Activated CD8-positive, alpha-beta memory T cell treated with anti-CD3 and anti-CD28 coated beads for 48 hours (primary cell): ENCODE data around the gene KRTAP4-2.
"Not testable (repeated sequence)": the region's sequence is repeated elsewhere in the genome, so short reads cannot be mapped to it uniquely, and the experiment has no call there.

Source experiments
- DNase-seq, 3 experiments: peaks; one replicate each; pipeline ENCODE4 v3.0.0-alpha.2; 2020; ENCODE audit warnings: low read depth in 2 of 3, low spot score in 2 of 3

The KRTAP4-2 gene

GRCh38 chr17:41177727-41178271 is at the start of gene KRTAP4-2:
TSS of gene KRTAP4-2 (minus strand) at chr17:41178221. CDS start at chr17:41178164, 57 bp downstream.
- DNase-seq = no peak

DNA sequence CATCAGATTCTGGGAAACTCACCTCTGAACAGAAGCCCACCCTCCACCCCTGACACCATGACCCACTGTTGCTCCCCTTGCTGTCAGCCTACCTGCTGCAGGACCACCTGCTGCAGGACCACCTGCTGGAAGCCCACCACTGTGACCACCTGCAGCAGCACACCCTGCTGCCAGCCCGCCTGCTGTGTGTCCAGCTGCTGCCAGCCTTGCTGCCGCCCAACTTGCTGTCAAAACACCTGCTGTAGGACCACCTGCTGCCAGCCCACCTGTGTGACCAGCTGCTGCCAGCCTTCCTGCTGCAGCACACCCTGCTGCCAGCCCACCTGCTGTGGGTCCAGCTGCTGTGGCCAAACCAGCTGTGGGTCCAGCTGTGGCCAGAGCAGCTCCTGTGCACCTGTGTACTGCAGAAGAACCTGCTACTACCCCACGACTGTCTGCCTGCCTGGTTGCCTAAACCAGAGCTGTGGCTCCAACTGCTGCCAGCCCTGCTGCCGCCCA is 48.6 kb upstream of the KRTAP4-2 start, which contains the start of gene KRTAP9-2:
Gene KRTAP9-2 (plus strand): TSS at position 51 of the 498 bp plus-strand sequence. CDS start 7 bp downstream, at position 58.
- DNase-seq = not testable (repeated sequence)

DNA sequence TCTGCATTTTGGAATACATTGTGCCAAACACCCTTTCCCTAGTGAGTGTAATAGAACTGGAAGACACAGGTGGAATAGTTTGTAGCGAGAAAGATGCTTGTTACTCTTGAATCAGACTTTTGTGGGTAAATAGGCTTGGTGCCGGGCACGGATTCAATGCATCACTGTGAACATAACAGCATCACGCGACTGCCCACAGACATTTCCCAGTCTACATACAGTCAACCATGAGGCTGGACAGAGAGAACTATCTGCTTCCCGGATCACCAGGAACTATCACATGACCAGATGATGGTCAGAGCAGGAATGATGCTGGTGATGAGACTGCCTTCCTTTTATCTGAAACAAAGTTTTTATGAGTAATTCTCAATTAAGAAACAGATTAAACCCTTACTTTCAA is 48.0 kb upstream of the KRTAP4-2 start:
- DNase-seq = no peak

GRCh38 chr17:41223821-41224220 is 45.8 kb upstream of the KRTAP4-2 start:
- no peak for DNase-seq

- no peak for DNase-seq
Measured at GRCh38 chr17:41215681-41216080, 37.7 kb upstream of the KRTAP4-2 start.

GRCh38 chr17:41212524-41213169 is 34.6 kb upstream of the KRTAP4-2 start:
- no peak for DNase-seq

DNA sequence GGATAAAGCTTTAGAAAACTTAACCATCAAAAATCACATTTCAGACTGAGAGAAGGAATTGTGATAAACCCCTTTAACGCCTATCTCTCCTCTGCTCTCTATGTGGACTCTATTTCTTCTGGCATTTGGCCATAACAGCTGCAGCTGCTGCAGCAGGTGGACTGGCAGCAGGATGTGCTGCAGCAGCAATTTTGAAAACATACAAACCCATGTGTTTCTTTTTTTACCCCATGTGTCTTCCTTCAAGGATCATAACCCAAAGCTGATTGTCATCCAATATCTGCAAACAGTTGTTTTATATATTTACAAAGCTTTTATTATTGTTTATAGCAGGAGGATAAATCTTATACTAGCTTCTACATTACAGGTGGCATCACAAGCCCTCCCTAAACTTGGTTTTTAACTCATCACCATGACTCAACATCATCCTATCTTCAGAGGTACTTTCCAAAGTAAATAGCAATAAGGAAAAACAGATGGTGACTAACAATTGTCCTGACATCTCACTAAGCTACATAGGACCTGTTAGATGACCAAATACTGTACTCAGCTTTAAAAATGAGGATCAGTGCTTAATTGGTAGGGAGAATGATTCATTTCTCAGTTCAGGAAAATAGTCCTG is 33.9 kb upstream of the KRTAP4-2 start:
- DNase-seq = no peak

DNA sequence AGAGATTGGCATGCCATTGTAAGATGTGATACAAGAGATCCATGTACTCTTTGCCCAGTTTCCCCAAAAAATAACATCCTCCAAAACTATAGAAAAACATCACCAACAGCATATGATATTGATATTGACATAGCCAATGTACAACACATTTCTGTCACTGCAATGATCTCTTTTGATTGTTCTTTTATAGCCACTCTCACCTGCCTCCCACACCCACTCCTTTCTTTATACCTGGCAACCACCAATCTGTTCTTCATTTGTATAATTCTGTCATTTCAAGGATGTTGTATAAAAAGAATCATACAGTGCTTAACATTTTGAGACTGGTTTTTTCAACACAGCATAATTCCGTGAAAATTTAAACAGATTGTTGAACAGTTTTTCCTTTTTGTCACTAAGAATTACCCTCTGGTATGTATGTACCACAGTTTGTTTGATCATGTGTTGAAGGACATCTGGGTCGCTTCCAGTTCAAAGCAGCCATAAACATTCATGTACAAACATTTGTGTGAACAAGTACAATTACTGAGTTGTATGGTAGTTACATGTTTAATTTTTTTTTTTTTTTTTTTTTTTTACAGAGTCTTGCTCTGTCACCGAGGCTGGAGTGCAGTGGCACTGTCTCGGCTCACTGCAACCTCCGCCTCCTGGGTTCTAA is 21.5 kb upstream of the KRTAP4-2 start:
- no peak for DNase-seq

DNA sequence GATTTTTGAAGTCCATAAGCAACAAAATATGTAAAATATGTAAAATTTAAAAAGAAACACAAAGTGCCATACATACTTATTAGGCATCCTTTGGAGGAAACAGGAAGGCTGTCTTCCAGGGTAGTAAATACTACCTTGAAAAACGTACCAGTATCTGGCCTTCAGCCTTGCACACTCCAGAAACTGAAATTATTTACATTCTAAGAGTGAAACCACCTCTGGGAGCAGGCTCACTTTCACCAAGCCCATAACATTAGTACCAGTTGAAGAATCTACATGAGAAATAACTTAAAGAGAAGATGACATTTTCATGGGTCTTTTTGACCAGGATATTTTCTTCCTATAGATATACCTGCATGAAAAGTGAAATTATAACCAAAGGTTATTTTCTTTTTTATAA is 18.0 kb upstream of the KRTAP4-2 start:
- DNase-seq = no peak

DNA sequence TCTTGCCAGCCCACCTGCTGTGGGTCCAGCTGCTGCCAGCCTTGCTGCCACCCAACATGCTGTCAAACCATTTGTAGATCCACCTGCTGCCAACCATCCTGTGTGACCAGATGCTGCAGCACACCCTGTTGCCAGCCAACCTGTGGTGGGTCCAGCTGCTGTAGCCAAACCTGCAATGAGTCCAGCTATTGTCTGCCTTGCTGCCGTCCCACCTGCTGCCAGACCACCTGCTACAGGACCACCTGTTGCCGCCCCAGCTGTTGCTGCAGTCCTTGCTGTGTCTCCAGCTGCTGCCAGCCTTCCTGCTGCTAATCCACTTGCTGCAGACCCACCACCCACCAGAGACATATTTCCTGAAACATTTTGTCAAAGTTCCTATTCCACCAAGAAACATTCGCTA is 12.3 kb upstream of the KRTAP4-2 start:
- no peak for DNase-seq

GRCh38 chr17:41189837-41190318 is 11.9 kb upstream of the KRTAP4-2 start, which contains the start of gene KRTAP9-1:
TSS of gene KRTAP9-1 (plus strand) at chr17:41189887. CDS start at chr17:41189887, 0 bp downstream.
- DNase-seq = not testable (repeated sequence)

DNA sequence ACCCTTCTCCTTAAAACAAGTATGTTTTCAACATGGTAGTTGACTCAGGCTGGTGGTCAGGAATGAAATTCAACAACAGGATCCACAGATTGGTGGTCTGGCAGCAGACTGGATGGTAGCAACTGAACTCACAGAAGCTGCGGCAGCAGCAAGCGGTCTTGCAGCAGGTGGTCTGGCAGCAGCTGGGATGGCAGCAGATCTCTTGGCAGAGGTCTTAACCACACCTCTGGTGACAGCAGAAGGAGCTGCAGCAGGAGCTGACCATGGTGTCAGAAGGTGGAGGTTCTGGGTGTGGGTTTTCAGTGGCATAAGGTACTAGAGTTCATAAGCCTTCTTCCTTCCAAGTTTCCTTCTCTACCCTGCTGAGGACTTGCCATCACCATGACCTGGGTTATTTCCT is 8.9 kb upstream of the KRTAP4-2 start:
- no peak for DNase-seq

DNA sequence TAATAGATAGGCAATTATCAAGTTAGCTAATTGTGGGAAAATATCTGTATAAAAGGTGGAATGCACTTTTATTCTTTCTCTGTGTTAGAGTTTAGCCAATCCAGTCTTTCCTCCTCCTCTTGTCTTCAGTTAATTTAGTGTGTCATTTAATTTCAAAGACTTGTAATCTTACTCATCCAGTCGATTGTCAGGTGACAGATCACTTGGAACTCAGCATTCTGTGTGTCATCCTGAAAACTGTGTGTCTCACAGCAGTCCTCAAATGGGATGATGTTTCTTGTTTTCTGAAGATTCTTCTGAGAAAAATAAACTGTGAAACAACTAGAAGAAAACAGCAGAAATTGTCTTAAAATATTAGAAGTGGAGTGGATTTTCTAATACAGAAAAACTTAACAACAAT is 7.0 kb upstream of the KRTAP4-2 start:
- no peak for DNase-seq

DNA sequence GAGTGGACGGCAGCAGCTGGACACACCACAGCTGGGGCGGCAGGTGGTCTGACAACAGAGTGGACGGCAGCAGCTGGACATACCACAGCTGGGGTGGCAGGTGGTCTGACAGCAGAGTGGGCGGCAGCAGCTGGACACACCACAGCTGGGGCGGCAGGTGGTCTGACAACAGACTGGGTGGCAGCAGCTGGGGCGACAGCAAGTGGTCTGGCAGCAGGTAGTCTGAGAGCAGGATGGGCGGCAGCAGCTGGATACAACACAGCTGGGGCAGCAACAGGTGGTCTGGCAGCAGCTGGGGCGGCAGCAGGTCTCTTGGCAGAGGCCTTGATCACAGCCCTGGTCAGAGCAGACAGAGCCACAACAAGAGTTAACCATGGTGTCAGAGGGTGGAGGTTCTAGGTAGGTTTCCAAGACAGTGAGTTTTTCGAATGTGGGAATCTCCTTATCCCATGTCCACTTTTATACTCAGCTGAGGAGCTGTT is 6.5 kb upstream of the KRTAP4-2 start, which contains the start of gene KRTAP4-1:
Gene KRTAP4-1 (minus strand): TSS at position 432 of the 482 bp plus-strand sequence. CDS start 57 bp downstream, at position 375.
- DNase-seq = no peak

DNA sequence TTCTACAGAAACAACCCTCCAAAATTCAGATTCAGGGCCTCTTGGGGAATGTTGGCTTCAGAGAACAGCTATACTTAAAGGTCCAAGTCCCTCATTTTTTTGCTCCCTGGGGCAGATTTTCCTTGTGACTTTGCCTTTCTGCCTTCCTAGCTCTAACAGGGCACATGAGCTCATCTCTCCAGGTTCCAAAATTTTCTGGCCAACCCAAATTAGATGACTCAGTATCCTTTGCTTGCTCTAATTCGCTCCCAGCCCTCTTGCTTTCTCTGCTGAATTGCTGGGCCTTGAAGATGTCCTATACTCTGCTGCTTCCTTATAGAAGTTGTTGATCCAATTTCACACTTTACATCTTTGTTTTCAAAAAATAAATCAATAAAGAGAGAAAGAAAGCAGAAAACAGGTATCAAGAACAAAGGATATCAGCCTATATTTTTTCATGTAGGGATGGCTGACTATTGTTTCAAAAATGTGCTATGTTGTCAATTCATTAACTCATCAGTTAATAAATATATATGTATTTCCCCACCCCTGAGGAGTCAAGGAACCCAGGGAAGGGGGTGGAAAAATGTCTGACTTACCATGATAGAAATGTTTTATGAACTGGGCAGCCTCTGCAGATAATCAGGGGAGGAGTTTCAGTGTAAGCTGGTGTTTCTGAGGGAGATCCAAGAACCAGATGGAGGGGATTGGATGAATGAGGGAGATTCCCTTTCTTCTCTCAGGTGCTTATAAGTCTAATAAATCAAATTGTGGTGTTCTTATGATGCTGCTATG is 1.0 kb upstream of the KRTAP4-2 start:
- DNase-seq = no peak

DNA sequence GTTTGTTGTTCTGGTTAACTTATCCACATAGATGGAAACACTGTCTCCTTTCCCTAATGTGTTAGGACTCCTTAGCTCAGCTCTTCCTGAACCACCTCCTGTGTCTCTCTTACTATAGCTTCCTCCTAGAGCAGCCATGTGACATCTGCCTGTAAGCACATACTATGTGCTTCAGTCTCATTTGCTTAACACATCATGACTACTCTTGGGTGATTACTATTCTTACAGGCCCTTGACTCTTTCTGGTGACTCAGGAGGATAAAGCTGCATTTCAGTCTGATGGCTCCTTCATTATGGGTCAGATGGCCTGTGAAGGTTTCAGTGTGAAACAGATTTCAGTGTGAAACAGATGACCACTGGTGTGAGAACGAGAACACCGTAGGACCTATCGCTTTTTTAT is 320 bp upstream of the KRTAP4-2 start:
- no peak for DNase-seq

- no peak for DNase-seq
Measured at GRCh38 chr17:41176744-41177387, 1.2 kb downstream of the KRTAP4-2 start.

GRCh38 chr17:41171886-41172285 is 6.1 kb downstream of the KRTAP4-2 start:
- no peak for DNase-seq

DNA sequence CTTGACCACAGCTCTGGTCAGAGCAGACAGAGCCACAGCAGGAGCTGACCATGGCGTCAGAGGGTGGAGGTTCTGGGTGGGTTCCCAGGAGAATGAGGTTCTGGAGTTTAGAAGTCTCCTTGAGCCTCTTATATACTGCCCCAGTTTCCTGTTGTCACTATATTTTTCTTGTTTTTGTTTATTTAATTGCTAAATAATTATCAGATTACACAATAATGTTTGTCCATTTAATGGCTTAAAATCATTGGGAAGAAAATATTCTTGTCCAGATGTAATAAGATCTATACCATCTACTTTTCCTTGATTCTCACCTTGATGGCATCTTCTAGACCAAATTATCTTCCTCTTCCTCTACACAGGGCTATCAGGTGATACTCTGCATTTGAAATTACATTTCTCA is 9.9 kb downstream of the KRTAP4-2 start, which contains the start of gene KRTAP4-3:
Gene KRTAP4-3 (minus strand): TSS at position 101 of the 400 bp plus-strand sequence. CDS start 49 bp downstream, at position 52.
- no peak for DNase-seq

- no peak for DNase-seq
Measured at GRCh38 chr17:41167561-41167960, 10.5 kb downstream of the KRTAP4-2 start.
